Parathyroid adenoma (tissue), 2 donors: ENCODE results near the gene MTARC2.
"Not testable (repeated sequence)": the region's sequence is repeated elsewhere in the genome, so short reads cannot be mapped to it uniquely, and the experiment has no call there.

Experiments
- H2AFZ ChIP-seq: fragments of 300-600 bp; sonication (generic); one replicate; pipeline ENCODE4 v1.7.0; 2017; ENCODE audit warnings: antibody characterized with exemption, mild to moderate bottlenecking
- H3K27ac ChIP-seq: fragments of 300-600 bp; sonication (generic); one replicate; pipeline ENCODE4 v1.7.0; 2017
- H3K27me3 ChIP-seq: fragments of 300-600 bp; sonication (generic); one replicate; pipeline ENCODE4 v1.7.0; 2017; ENCODE audit warnings: low read length; ENCODE audit not compliant: control insufficient read depth, insufficient read depth
- H3K36me3 ChIP-seq: fragments of 300-600 bp; sonication (generic); one replicate; pipeline ENCODE4 v1.7.0; 2017; ENCODE audit warnings: low read length; ENCODE audit not compliant: control insufficient read depth, insufficient read depth
- H3K4me1 ChIP-seq: fragments of 300-600 bp; sonication (generic); one replicate; pipeline ENCODE4 v1.7.0; 2017; ENCODE audit warnings: control low read depth
- H3K4me2 ChIP-seq: fragments of 300-600 bp; sonication (generic); one replicate; pipeline ENCODE4 v1.7.0; 2017; ENCODE audit warnings: low read length
- H3K4me3 ChIP-seq: fragments of 300-600 bp; sonication (generic); one replicate; pipeline ENCODE4 v1.7.0; 2017; ENCODE audit warnings: low read depth, low read length
- H3K79me2 ChIP-seq: fragments of 300-600 bp; sonication (generic); one replicate; pipeline ENCODE4 v1.7.0; 2017; ENCODE audit warnings: control low read depth
- H3K9ac ChIP-seq: fragments of 300-600 bp; sonication (generic); one replicate; pipeline ENCODE4 v1.7.0; 2017; ENCODE audit warnings: mild to moderate bottlenecking
- H3K9me3 ChIP-seq: fragments of 300-600 bp; sonication (generic); one replicate; pipeline ENCODE4 v1.7.0; 2017; ENCODE audit warnings: low read length; ENCODE audit not compliant: control insufficient read depth
- TF ChIP-seq, protein P1 (sequence below): fragments of 300-600 bp; sonication (generic); IDR thresholded peaks from one replicate; pipeline ENCODE4 v1.7.0; 2017; ENCODE audit warnings: antibody characterized with exemption, mild to moderate bottlenecking
- donor health status: primary hyperparathyroidism.

The MTARC2 gene

DNA sequence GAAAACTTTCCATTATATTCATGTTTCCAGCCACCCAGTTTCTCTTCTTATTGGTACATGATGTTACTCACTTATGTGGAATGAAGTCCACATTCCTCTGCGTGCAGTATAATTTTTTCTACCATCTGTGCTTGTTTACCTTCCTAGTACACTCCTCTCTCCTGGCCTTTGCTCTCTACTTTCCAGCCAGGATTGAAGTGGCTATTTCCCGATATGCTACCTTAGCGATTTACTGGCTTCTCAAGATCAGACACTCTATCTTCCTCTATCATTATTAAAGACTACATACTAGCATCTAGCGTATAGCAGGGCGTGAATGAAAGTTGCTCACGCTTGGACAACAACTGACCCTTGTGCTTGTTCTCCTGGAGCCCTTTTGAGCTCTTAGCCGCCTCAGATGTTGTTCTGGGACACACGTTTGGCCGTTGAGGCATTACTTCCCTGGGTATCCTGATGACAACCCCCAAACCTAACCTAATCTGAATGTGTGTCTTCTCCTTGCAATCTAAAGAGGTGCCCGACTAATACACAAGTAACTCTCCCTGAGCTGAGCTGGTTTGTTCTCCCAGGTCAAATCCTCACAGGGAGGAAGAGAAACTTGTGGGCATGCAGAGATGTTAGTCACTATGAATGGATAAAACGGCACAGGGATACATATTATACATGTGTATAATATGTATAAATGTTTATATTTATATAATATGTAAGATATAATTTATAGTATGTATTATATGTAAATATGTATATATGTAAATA is 13.4 kb upstream of the MTARC2 start:
- H3K9ac ChIP-seq, result no peak overlapping the region
- H3K36me3 ChIP-seq, result no peaks in the 10 kb centered on the region
- H3K4me2 ChIP-seq, result no peak overlapping the region
- no peaks in the 10 kb centered on the region for H3K79me2 ChIP-seq
- no peak overlapping the region for H2AFZ ChIP-seq
- no peaks in the 10 kb centered on the region for H3K9me3 ChIP-seq
- TF ChIP-seq, protein P1, sequence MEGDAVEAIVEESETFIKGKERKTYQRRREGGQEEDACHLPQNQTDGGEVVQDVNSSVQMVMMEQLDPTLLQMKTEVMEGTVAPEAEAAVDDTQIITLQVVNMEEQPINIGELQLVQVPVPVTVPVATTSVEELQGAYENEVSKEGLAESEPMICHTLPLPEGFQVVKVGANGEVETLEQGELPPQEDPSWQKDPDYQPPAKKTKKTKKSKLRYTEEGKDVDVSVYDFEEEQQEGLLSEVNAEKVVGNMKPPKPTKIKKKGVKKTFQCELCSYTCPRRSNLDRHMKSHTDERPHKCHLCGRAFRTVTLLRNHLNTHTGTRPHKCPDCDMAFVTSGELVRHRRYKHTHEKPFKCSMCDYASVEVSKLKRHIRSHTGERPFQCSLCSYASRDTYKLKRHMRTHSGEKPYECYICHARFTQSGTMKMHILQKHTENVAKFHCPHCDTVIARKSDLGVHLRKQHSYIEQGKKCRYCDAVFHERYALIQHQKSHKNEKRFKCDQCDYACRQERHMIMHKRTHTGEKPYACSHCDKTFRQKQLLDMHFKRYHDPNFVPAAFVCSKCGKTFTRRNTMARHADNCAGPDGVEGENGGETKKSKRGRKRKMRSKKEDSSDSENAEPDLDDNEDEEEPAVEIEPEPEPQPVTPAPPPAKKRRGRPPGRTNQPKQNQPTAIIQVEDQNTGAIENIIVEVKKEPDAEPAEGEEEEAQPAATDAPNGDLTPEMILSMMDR, result no peak
- H3K27me3 ChIP-seq, result no peaks in the 10 kb centered on the region
- H3K27ac ChIP-seq, result no peak overlapping the region
- no peak overlapping the region for H3K4me3 ChIP-seq
- H3K4me1 ChIP-seq, result no peaks in the 10 kb centered on the region

DNA sequence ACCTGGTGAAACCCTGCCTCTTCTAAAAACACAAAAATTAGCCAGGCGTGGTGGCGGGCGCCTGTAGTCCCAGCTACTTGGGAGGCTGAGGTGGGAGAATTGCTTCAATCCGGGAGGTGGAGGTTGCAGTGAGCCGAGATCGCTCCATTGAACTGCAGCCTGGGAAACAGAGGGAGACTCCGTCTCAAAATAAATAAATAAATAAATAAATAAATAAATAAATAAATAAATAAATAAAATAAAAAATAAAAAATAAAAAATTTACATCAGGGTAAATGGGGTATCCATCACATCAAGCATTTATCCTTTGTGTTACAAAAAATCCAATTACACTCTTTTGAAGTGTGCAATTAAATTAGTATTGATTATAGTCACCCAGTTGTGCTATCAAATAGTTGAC is 11.8 kb upstream of the MTARC2 start:
- H3K27me3 ChIP-seq, H3K4me3 ChIP-seq, H3K9me3 ChIP-seq, H3K4me2 ChIP-seq, H2AFZ ChIP-seq, H3K9ac ChIP-seq, H3K79me2 ChIP-seq, H3K36me3 ChIP-seq, H3K27ac ChIP-seq, H3K4me1 ChIP-seq: not testable (repeated sequence)

DNA sequence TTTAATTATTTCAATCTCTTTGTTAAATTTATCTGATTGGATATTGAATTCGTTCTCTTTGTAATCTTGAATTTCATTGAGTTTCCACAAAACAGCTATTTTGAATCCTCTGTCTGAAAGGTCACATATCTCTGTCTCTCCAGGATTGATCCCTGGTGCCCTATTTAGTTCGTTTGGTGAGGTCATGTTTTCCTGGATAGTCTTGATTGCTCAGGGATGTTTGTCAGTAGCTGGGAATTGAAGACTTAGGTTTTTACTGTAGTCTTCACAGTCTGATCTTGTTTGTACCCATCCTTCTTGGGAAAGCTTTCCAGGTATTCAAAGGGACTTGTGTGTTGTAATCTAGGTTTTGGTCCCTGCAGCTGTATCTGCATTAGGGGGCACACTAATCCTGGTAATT is 6.8 kb upstream of the MTARC2 start:
- no peaks in the 10 kb centered on the region for H3K27me3 ChIP-seq
- H3K4me2 ChIP-seq, result no peak overlapping the region
- H3K36me3 ChIP-seq, result no peaks in the 10 kb centered on the region
- H3K9me3 ChIP-seq, result no peaks in the 10 kb centered on the region
- no peak overlapping the region for H3K9ac ChIP-seq
- no peaks in the 10 kb centered on the region for H3K79me2 ChIP-seq
- no peaks in the 10 kb centered on the region for H3K4me1 ChIP-seq
- no peak overlapping the region for H2AFZ ChIP-seq
- no peak overlapping the region for H3K4me3 ChIP-seq
- no peak overlapping the region for H3K27ac ChIP-seq
- TF ChIP-seq, protein P1, result no peak

DNA sequence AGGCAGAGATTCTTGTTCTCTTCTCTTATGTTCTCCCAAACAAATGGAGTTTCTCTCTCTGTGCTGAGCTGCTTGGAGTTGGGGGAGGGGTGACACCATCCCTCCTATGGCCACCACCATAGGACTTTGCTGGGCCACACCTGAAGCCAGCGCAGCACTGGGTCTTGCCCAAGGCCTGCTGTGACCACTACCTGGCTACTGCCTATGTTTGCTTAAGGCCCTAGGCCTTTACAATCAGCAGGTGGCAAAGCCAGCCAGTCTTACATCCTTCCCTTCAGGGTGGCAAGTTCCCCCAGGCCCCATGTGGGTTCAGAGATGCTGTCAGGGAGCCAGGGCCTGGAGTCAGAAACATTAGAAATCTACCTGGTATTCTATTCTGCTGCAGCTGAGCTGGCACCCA is 6.3 kb upstream of the MTARC2 start:
- no peaks in the 10 kb centered on the region for H3K4me1 ChIP-seq
- H3K79me2 ChIP-seq, result no peaks in the 10 kb centered on the region
- H2AFZ ChIP-seq, result no peak overlapping the region
- no peaks in the 10 kb centered on the region for H3K36me3 ChIP-seq
- no peak overlapping the region for H3K27ac ChIP-seq
- no peak overlapping the region for H3K4me3 ChIP-seq
- H3K9ac ChIP-seq, result no peak overlapping the region
- H3K4me2 ChIP-seq, result no peak overlapping the region
- no peaks in the 10 kb centered on the region for H3K27me3 ChIP-seq
- no peaks in the 10 kb centered on the region for H3K9me3 ChIP-seq
- TF ChIP-seq, protein P1, result no peak

GRCh38 chr1:220742520-220742919 is 5.6 kb upstream of the MTARC2 start:
- no peak overlapping the region for H3K4me2 ChIP-seq
- H3K9ac ChIP-seq, result no peak overlapping the region
- H3K36me3 ChIP-seq, result no peaks in the 10 kb centered on the region
- H3K27ac ChIP-seq, result no peak overlapping the region
- H3K9me3 ChIP-seq, result no peaks in the 10 kb centered on the region
- H3K79me2 ChIP-seq, result no peaks in the 10 kb centered on the region
- H3K4me3 ChIP-seq, result no peak overlapping the region
- no peak overlapping the region for H2AFZ ChIP-seq
- TF ChIP-seq, protein P1, result no peak
- H3K4me1 ChIP-seq, result peaks cover under 1% of the 10 kb centered on the region
- H3K27me3 ChIP-seq, result no peaks in the 10 kb centered on the region
